Gastroesophageal sphincter (tissue), 3 donors: Measurements from ENCODE around the gene ROCK2.

Experiments used
- EP300 ChIP-seq: sonication (generic); formaldehyde crosslinking; IDR thresholded peaks from one replicate; pipeline ENCODE4 v1.6.1; 2017; ENCODE audit warnings: antibody characterized with exemption, mild to moderate bottlenecking
- POLR2A ChIP-seq, 2 donors: fragments of 450-650 bp; IDR thresholded peaks; one replicate each; pipeline ENCODE4 v1.6.1; 2017; ENCODE audit warnings: antibody characterized with exemption in 2 of 2, mild to moderate bottlenecking in 2 of 2, moderate library complexity in 1 of 2
- POLR2AphosphoS5 ChIP-seq: sonication (generic); formaldehyde crosslinking; IDR thresholded peaks from one replicate; pipeline ENCODE4 v1.6.1; 2017; ENCODE audit warnings: antibody characterized with exemption
- TF ChIP-seq, protein P1 (sequence below), 4 experiments: fragments of 200-600 bp in 2 of 4; fragments of 450-650 bp in 2 of 4; sonication (generic) in 1 of 4; IDR thresholded peaks; one replicate each; pipeline ENCODE4 v1.5.1; 2017 to 2019; ENCODE audit warnings: antibody characterized with exemption in 4 of 4, mild to moderate bottlenecking in 2 of 4, moderate library complexity in 2 of 4

DNA sequence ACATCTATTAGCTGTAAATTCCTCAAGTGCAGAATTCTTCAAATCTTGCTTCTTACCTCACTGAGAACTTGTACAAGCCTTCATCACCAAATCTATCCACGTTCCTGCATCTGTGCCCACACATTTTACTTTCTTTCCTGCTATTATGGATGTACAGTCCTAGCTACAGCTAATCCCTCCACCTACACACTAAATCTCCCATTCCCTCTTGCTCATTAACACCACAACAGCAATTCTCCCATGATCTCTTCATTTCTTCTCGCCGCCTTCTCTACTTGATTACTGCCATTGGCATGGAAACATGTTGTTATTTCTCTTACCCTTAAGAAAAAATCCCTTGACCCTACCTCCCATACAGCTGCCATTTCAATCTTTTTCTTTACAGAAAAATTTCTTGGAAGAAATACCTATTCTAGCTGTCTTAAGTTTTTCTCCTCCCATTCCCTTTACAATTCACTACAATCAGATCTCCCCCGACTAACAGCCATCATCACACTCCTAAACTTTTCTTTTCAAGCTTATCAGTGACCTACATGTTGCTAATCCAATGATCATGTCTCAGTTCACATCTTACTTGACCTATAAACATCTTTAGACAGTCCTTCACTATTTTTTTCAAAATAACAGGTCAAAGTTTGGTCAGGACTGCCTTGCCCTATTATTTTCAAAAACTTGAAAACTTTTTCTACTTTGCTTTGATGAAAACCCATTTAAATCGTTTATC, 41.0 kb downstream of the ROCK2 start:
- TF ChIP-seq, protein P1, sequence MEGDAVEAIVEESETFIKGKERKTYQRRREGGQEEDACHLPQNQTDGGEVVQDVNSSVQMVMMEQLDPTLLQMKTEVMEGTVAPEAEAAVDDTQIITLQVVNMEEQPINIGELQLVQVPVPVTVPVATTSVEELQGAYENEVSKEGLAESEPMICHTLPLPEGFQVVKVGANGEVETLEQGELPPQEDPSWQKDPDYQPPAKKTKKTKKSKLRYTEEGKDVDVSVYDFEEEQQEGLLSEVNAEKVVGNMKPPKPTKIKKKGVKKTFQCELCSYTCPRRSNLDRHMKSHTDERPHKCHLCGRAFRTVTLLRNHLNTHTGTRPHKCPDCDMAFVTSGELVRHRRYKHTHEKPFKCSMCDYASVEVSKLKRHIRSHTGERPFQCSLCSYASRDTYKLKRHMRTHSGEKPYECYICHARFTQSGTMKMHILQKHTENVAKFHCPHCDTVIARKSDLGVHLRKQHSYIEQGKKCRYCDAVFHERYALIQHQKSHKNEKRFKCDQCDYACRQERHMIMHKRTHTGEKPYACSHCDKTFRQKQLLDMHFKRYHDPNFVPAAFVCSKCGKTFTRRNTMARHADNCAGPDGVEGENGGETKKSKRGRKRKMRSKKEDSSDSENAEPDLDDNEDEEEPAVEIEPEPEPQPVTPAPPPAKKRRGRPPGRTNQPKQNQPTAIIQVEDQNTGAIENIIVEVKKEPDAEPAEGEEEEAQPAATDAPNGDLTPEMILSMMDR (IDR thresholded peaks at IDR 0.05) = no peak
- TF ChIP-seq POLR2AphosphoS5 = no peak
- no peak for TF ChIP-seq POLR2A (IDR thresholded peaks at IDR 0.05)
- no peak for TF ChIP-seq EP300
